Measurements from ENCODE around the gene KCNIP1. TPM values are rescaled to one million over a fixed set of nuclear protein-coding genes. Genes with fewer than 3 reads are reported as not detected.

KCNIP1 gene
- total RNA-seq, 4 donors from 2014 or later, result 1.2 to 2.7 TPM; not detected in 2

DNA sequence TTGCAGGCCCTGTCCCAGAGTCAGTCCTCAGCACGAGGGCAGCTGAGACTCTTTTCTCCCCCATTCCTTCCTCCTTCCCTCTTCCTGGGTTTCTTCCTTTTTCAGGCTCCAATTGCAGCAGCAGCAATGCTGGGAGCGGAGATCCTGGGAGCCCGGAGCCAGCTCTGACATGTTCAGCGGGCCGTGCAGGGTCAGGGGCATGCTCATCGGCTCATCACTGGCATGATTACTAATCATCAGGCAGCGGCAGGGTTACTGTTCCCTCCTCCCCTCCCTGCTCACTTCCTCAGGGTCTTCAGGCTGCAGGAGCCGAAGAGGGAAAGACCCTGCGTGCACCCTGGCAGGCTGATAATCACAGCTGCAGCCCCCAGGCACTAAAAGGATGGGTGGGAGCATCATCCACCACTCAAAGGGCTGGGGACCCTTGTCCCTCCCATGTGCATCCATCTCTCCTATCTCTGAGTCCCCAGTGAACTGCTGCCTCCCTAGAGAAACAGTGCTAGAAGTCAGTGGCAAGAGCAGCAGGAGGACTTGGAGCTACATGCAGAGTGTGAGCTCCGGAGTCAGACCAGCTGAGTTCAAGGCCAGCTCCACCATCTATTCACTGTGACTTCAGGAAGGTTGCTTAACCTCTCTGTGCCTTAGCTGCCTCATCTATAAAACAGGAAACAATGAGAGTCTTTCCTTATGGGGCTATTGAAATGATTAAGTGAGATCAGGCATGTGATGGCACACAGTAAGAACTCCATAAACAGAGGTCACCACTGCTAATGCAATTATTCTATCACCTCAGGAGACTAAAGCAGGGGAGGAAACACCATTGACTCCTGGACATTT lies 7.8 kb upstream of the KCNIP1 start:
- Histone ChIP-seq H3K4me1 (peaks cover 0 to 6% (median 0%) of the 10 kb centered on the region in 4 donors), H3K27ac (no peak overlapping the region), H3K36me3 (no peaks in the 10 kb centered on the region), H3K4me3 (no peak overlapping the region), H3K9me3 (no peaks in the 10 kb centered on the region), H3K27me3 (no peaks in the 10 kb centered on the region)
- in situ Hi-C loops (cut with MboI; ENCODE audit: low pct_ligation_motif_present in 1 of 4, low pct_unique_long_range_greater_than_20kb in 1 of 4, low sequenced_read_pairs in 3 of 4) (no loop called here), intact Hi-C loops (cut with DNase I; ENCODE audit: low total_unique reads) (no loop called here)
- 40 to 68% methylated on average over 1 to 10 of the region's 10 CpGs for WGBS, 2 donors (ENCODE audit: low coverage in 1 of 2)
- DNase-seq, result no peak
- TF ChIP-seq, protein P1, sequence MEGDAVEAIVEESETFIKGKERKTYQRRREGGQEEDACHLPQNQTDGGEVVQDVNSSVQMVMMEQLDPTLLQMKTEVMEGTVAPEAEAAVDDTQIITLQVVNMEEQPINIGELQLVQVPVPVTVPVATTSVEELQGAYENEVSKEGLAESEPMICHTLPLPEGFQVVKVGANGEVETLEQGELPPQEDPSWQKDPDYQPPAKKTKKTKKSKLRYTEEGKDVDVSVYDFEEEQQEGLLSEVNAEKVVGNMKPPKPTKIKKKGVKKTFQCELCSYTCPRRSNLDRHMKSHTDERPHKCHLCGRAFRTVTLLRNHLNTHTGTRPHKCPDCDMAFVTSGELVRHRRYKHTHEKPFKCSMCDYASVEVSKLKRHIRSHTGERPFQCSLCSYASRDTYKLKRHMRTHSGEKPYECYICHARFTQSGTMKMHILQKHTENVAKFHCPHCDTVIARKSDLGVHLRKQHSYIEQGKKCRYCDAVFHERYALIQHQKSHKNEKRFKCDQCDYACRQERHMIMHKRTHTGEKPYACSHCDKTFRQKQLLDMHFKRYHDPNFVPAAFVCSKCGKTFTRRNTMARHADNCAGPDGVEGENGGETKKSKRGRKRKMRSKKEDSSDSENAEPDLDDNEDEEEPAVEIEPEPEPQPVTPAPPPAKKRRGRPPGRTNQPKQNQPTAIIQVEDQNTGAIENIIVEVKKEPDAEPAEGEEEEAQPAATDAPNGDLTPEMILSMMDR (IDR thresholded peaks at IDR 0.05), result no peak
- TF ChIP-seq EP300 (IDR thresholded peaks at IDR 0.05; ENCODE audit: low read depth), result no peak
- TF ChIP-seq POLR2A (IDR thresholded peaks at IDR 0.05), result no peak
- TF ChIP-seq POLR2AphosphoS5 (IDR thresholded peaks at IDR 0.05), result no peak

DNA sequence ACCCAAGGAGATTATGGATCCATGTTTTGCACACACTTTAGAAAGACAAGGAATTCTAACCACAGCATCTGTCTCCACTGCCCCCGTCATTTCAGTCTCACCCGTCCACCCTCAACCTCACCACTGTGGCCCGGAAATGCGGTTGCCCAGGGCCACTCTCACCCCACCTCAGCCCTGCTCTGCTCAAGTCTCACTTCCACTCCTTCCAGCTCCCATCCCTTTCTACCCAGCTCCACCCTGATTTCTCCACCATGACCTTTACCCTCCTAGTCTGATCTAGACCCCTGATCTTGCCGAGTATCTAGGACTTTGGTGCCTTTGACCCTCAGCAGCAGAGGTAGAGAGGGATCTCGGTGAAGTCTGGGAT lies 7.2 kb upstream of the KCNIP1 start:
- peaks cover 0 to 4% (median 0%) of the 10 kb centered on the region in 4 donors for H3K4me1 ChIP-seq
- DNase-seq, result no peak
- no peaks in the 10 kb centered on the region for H3K9me3 ChIP-seq
- intact Hi-C loops (cut with DNase I; ENCODE audit: low total_unique reads) (no loop called here), in situ Hi-C loops (cut with MboI; ENCODE audit: low pct_ligation_motif_present in 1 of 4, low pct_unique_long_range_greater_than_20kb in 1 of 4, low sequenced_read_pairs in 3 of 4) (no loop called here)
- no peaks in the 10 kb centered on the region for H3K27me3 ChIP-seq
- 77 to 84% methylated on average over 5 to 6 of the region's 6 CpGs for WGBS, 2 donors (ENCODE audit: low coverage in 1 of 2)
- no peak for TF ChIP-seq EP300 (IDR thresholded peaks at IDR 0.05; ENCODE audit: low read depth)
- no peak for TF ChIP-seq POLR2AphosphoS5 (IDR thresholded peaks at IDR 0.05)
- TF ChIP-seq POLR2A (IDR thresholded peaks at IDR 0.05), result no peak
- TF ChIP-seq, protein P1 (IDR thresholded peaks at IDR 0.05), result no peak
- H3K27ac ChIP-seq, result no peak overlapping the region
- H3K36me3 ChIP-seq, result no peaks in the 10 kb centered on the region
- H3K4me3 ChIP-seq, result no peak overlapping the region

- intact Hi-C loops (cut with DNase I; ENCODE audit: low total_unique reads) (no loop called here), in situ Hi-C loops (cut with MboI; ENCODE audit: low pct_ligation_motif_present in 1 of 4, low pct_unique_long_range_greater_than_20kb in 1 of 4, low sequenced_read_pairs in 3 of 4) (no loop called here)
- Histone ChIP-seq H3K27ac (no peak overlapping the region), H3K4me1 (no peaks in the 10 kb centered on the region), H3K36me3 (no peaks in the 10 kb centered on the region), H3K9me3 (no peaks in the 10 kb centered on the region), H3K4me3 (no peak overlapping the region), H3K27me3 (peaks cover 2% of the 10 kb centered on the region)
- DNase-seq, result no peak
- no peak for TF ChIP-seq POLR2A (IDR thresholded peaks at IDR 0.05)
- TF ChIP-seq, protein P1 (IDR thresholded peaks at IDR 0.05), result no peak
- TF ChIP-seq EP300 (IDR thresholded peaks at IDR 0.05; ENCODE audit: low read depth), result no peak
- TF ChIP-seq POLR2AphosphoS5 (IDR thresholded peaks at IDR 0.05), result no peak
- 74 to 78% methylated on average over 3 to 13 of the region's 13 CpGs for WGBS, 2 donors (ENCODE audit: low coverage in 1 of 2)
Measured at GRCh38 chr5:170497311-170498038, 6.3 kb upstream of the KCNIP1 start.

DNA sequence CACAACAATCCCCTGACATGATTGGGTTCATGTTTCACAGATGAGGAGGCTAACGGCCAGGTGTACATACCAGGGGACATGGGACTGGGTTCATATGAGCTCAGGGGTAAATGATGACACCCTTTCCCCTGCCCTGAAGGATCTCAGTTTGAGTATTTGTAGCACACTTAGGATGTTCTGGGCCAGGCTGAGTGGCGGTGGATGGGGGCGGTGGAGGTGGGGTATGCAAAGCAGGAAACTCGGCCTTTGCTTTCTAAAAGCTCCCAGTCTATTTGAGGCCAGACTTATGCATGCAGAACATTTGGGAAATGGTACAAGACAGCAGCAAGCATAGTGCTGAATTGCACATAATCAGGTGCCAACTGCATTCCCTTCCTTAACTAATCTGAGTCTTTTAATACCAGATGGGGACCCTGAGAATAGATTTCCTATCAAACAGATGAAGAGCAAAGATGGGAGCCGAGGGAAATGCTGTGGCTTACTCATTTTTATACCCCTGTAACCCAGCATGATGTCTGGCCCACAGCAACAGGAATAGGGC lies 4.9 kb upstream of the KCNIP1 start:
- Histone ChIP-seq H3K4me3 (no peak overlapping the region), H3K9me3 (no peaks in the 10 kb centered on the region), H3K36me3 (no peaks in the 10 kb centered on the region), H3K4me1 (no peaks in the 10 kb centered on the region), H3K27ac (no peak overlapping the region), H3K27me3 (peaks cover 14% of the 10 kb centered on the region)
- DNase-seq, result no peak
- TF ChIP-seq POLR2A (IDR thresholded peaks at IDR 0.05), result no peak
- TF ChIP-seq, protein P1 (IDR thresholded peaks at IDR 0.05), result no peak
- TF ChIP-seq EP300 (IDR thresholded peaks at IDR 0.05; ENCODE audit: low read depth), result no peak
- no peak for TF ChIP-seq POLR2AphosphoS5 (IDR thresholded peaks at IDR 0.05)
- WGBS, 2 donors (ENCODE audit: low coverage in 1 of 2), result 69% methylated on average over 5 of the region's 5 CpGs; no CpG with 5 or more reads in 1 of the 2 donors
- intact Hi-C loops (cut with DNase I; ENCODE audit: low total_unique reads), result no loop called here
- in situ Hi-C loops (cut with MboI; ENCODE audit: low pct_ligation_motif_present in 1 of 4, low pct_unique_long_range_greater_than_20kb in 1 of 4, low sequenced_read_pairs in 3 of 4), result no loop called here

All from transverse colon (tissue), 4 donors.